NCI-H1694 treated with DMSO at 0.1 percent for 48 hours (cell line): ENCODE data around the gene PBX3.
A peak's percentile ranks its signal among the peaks of the same experiment; 100 is the strongest.

ENCODE experiments used
- DNase-seq: peaks from one replicate; lab custom pipeline; 2025; lab: John Stamatoyannopoulos, UW

Gene PBX3

DNA sequence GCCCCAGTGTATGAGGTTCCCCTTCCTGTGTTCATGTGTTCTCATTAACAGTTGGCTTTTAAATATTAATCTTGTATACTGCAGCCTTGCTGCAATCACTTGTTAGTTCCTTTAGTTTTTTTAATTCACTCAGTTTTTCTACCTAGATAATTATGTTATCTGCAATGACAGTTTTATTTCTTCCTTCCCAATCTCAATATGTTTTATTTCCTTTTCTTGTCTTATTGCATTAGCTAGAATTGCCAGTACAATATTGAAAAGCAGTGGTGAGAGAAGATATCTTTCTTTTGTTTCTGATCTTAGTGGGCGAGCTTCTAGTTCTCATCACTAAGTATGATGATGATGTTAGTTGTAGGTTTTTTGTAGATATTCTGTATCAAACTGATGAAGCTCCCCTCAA is 232.2 kb downstream of the PBX3 start:
- no peak for DNase-seq

DNA sequence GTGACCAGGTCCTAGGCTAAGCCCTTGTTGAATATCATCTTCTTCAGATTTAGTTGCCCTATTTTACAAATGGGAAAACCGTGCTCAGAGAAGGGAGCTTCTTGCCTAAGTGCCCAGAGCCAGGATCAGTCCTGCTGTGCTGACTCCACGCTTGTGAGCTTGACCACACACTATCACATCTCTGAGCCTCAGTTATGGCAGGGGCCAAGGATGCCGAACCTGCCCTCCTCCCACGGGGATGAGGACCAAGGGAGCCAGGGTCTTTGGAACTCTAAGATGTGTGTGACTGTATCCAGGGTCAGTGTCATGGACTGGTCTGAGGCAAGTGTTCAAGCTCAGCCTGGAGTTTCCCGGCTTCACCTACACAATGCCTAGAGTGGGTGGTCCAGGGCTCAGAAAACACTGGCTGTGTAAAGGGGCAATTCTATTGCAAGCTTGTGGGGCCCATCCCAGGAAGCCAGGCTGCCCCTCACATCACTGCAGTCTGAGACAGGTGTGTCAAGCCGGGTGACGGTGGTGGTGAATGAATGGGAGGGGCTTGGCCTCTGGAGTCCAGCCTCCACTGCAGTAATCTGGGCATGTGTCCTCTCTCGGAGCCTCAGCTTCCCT is 235.7 kb downstream of the PBX3 start:
- no peak for DNase-seq

DNA sequence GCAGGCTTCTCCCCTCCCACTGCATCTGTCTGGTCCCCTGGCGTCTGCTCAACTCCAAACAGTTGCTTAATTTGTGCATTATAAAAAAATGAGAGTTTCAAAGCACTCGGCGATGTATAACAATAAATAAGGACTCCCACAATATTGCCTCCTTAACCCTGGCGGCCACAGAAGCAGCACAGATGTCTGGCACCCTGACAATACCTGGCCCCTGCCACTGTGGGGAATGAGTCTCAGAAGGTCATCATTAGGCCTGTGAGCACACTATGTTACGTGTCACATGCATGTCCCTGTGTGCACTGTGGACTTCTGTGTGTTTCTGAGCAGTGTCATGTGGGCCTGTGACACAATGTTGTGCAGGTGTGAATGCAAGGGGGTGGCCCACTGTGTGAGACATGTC is 236.5 kb downstream of the PBX3 start:
- DNase-seq: no peak

DNA sequence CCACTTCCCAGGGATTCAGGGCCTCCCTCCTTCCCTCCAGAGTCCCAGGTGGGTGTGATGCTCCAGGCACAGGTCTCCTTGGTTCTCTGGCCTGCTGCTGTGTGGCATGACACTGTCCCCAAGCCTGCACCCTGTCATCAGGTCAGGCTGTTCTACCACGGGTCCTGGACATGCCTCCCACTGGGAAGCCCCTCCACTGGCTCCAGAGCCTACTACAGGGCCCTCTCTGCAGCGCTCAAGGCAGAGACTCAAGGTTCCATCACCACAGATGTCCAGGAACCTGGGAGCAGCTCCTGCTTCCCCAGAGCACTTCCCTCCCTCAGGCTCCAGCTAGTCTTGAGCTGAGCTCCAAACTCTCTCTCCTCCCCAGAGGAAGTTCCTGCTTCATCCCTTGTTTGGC is 237.3 kb downstream of the PBX3 start:
- no peak for DNase-seq

DNA sequence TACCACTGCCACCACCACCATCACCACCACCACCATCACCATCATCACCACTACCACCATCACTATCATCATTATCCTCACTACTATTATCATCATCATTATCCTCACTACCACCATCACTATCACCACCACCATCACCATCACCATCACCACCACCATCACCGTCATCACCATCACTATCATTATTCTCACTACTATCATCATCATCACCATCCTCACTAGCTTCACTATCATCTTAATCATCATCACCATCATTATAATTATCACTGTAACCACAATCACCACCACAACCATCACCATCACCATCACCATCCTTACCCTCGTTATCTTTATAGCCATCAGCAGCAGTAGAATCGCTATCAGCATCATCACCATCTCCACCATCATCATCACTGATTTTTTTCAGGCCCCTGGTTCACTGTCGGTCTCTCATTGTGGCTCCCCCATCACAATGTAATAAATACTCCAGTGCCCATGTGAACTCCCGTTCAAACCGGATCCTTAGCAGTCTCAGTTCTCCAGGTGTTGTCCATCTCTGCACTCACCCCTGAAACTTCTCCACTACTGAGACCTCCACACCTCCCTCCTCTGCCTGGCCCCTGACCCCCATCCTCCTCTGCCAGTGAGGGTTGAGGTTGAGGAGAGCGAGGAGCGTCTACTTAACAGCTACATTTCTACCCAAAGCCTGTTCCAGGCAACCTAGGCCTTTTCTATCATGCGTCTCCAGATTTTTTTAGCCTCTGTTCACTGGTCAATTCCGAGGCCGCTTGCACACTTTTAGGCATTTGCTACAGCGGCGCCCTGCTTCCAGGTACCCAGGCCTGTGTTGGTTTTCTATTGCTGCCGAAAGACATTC is 238.2 kb downstream of the PBX3 start:
- DNase-seq: no peak

DNA sequence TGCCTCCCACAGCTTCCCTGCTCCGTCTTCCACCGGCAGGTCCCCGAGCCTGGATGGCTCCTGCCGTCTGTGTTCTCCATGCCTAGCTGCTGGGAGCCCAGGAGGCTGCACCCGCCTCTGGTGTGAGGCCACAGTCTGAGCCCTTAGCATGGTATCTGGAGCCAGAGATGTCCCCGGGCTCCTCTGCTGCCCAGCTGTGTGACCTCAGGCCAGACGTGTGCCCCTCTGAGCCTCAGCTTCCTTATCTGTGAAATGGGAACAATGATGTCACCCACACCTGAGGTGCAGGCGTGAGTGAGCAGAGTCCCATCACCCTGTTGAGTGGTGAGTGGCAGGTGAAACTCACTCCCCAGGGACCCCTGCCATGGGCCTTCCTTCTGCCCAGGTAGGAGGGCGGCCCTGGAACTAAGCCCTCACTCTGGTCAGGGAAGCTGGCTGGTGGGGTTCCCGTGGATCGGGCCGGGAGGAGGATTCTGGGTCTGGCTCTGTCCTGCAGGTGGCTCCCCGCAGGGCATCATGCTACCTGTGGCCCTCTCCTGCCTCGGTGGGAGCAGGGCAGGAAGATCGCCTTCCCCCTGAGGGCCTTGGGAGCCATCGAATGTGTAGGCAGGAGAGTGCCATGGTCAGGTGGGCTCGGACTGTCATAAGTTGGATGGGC is 239.0 kb downstream of the PBX3 start:
- no peak for DNase-seq

DNA sequence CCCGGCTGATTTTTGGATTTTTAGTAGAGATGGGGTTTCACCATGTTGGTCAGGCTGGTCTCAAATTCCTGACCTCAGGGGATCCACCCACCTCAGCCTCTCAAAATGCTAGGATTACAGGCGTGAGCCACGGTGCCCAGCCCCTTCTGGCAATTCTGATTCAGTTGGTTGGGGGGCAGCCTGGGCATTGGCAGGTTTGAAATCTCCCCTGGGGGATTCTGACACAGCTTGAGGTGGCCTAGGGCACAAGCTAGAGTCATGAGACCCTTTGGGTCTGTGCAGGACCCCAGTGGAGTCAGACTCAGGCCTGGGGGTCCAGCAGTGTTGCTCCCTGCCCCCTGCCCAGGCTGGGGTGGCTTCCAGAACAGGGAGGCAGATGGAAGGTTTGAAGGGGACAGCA is 239.8 kb downstream of the PBX3 start:
- DNase-seq: no peak

DNA sequence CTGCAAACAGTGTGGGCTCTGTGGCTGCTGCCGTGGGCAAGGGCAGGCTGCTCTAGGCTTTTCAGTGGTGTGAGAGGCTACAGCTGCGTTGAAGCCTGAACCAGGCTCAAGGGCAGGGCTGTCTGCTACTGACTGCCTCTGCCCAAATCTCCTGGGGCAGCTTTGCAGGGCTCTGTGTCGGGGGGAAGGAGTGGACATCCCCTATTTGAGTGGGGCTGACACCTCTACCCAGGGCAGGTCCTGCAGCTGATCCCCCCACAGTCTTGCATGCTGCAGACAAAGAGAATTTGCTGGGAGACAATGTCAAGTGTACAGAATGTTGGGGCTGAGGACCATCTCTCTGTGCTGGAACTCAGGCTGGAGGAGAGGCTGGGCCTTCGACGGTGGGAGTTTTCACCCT is 240.2 kb downstream of the PBX3 start:
- DNase-seq: no peak

DNA sequence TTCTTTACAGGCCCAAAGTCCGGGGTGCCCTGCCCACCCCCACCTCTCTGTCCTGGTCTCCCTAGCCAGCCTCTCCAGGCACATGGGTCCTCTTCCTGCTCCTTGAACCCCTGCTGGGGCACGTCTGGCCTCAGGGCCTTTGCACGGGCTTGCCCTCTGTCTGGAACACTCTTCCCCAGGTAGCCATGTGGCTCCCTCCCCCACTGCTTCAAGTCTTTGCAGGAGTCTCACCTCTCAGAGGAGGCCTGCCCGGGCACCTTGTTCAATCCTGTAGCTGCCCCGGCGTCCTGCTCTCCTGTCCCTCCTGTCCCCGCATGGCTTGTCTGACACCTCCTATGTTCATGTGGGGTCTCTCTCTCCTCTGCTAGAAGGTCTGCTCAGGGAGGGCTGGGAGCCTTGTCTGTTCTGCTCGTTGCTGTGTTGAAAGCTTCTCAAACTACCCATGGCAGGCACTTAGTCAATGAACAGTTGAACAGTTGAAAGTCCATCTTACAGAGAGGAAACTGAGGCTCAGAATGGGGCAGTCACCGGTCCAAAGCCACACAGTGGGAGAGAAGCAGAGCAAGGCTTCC is 241.4 kb downstream of the PBX3 start:
- no peak for DNase-seq

DNA sequence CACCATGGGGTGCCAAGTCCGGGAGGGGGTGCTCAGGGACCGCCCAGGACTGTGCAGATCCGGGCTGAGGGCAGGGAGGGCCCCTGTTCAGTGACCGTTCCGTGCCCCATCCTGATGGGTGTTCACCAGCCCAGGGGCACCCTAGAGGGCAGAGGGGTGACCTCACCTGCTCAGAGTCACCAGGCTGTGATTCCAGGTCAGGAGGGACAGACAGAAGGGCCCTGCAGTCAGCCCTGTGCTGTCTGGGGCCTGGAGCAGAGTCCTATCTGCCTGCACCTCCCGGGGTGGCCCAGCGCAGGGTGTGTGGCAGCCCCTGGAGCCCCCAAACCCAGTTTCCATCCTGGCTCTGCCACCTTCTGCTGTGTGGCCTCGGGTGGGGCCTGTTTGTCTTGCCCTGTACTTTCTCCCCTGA is 241.9 kb downstream of the PBX3 start:
- DNase-seq: no peak

DNA sequence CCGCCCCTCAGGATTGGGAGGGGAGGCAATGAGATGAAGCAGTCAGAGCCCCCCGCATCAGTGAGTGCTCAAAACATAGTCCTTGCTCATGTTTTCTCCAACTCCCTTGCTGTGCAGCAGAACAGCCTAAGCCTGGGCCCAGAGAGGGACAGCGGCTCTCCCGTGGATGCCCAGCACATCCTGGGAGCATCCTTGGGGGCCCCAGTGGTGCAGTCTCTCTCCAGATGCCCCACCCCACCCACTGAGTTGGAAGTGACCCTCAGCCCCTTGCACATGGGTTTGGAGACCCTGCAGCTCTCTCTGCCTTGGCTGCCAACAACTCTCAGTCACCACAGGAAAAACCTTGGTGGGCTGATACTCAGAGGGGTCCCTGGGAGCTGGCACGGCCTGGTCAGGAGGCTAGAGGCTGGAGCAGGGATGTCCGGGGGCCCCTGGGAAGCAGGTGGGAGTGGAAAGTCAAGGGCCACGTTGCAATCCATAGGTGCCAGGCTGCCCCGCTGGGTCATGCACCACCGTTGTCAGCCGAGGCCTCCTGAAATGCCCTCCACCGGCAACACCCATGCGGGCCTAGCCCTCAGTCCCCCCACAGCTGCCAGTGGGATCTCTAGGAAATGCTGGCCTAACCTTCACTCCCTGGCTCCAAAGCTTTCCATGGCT is 242.5 kb downstream of the PBX3 start:
- no peak for DNase-seq

DNA sequence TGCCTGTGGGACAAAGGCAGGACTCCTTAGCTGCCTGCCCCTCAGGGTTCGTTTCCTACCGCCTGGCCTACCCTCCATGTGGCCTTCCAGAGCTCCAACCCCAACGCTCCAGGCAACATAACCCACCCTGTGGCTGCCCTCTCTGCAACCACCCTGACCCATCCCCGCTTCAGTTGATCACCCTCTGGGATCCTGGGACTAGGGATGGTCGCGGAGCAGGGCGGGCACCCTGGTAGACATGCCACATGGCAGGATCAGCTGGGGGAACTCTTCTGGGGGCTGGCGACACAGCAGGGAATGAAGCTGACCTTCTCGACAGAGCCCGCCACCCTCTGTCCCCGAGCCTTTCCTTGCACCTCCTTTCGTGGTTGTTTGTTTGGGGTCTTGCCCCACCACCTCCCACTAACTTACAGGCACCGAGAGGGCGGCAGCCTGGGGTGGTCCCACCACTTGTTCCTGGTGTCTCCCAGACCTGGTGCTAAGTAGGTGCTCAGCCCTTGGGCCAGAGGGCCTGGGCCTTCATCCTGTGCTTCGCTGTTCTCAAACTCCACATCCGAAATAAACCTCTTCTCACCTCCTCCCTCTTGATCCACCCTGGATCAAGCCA is 243.1 kb downstream of the PBX3 start:
- no peak for DNase-seq

DNA sequence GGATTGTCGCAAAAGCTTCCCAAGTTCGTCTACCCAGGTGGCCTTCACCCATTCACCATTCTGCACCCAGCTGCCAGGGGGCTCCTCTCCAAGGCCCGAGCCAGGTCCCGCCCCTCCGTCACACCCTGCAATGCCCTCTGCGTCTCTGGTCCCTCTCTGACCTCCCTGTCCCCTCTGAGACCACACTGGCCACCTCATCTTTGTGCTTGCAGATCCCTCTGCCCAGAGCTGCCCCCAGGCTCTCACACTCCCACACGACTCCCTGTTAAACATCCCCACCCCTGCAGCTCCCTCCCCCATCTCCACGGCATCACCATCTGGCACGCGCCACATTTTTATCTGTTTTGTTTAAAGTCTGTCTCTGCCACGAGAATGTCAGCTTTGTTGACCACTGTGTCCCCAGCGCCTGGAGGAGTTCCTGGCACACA is 243.6 kb downstream of the PBX3 start:
- peak; percentile 39 for DNase-seq

DNA sequence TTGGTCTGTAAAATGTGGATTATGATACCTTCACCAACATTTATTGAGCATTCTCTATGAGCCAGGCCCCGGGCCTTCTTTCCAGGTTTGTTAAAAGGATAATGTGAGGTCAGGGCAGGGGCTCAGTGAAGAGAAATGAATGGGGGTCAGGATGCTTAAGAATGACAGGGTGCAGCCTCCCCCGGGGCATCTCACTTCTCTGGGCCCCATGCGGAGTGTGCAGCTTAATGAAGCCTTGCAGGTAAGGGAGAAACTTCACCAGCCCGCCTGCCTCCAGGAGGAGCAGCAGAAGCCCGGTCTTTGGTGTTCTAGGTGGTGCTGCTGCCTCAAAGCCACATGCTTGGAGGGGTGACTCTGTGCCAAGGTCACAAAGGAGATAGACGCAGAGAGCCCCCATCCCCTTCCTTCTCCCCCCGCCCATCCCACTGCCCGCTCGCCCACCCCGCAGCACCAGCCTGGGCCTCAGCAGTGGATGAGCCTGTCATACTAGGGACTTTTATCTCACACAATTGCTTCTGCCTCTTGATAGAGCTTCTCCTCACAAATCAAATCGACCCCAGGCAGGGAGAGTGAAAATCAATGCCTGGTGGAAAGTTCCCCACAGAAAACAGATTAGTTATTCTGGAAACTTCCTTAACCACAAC is 244.8 kb downstream of the PBX3 start:
- no peak for DNase-seq

DNA sequence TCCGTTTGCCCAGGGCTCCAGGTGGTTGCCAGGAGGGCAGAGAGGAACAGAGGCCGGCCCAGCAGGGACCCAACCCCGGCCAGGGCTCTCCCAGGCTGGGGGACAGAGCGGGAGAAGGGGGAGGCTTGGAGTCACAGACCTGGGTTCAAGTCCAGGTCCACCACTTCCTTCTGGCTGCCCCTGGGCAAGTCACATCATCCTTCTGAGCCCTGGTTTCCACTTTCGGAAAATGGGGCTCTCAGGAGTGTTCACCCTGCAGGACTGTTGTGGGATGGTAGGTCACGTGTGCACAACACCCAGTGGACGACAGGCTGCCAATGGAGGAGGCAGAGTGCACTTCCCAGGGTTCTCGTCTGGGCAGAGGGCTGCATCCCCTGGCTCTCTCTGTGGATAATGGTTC is 245.4 kb downstream of the PBX3 start:
- no peak for DNase-seq

DNA sequence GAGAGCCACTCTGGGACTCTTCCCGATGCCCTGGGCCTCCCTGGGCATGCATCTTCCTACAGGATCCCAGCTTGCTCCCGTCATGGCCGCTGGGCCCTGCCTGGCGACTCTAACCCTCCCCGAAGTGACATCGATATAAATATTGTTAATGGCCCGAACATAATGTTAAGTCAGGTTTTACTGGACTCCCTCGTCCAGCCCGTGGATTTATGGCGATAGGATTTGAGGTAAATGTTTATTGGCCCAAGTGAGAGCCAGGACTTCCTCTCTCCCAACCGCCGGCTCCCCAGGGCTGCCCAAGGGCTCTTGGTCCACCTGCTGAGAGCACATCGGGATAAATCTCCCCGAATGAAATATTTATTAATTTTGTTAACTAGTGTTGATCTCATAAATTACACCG is 246.3 kb downstream of the PBX3 start:
- DNase-seq: no peak

DNA sequence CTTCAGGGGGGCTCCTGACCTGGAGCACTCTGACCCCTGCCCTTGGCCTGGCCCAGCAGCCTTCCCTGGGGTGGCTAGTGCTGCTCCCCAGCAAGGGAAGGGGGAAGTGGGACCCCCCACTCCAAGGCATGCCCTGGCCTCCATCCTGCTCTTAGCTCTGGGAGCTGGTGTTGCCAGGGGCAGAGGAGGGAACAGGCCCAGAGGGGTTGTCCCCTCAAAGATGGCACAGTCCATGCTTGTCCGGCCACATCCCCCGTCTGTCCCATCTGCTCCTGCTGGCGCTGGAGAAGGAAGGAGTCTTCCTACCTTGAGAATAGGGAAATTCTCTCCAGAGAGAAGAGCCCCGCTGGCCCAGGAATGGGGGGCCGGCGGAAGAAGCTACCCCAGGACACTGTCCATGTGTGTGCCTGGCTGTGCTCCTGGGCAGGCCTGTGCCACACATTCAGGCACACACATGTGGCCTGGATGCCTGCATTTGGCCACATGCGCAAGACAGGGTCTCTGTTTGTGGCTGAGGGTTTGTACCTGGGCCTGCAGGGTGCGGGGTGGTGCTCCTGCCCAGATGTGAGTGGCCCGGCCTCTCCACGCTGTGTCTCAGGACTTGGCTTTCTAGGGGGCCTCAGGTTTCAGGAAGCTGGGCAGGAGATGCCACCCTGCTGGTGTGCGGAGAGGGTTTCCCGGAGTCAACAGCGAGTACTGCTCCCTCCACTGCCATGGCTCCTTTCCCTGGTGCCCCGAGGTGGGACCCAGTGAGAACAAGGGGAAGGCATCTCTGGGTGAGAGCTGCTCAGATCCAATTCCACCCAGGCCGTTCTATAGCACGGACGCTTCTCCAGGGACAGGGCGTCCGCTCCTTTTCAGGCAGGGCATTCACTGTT is 247.1 kb downstream of the PBX3 start:
- DNase-seq: no peak

DNA sequence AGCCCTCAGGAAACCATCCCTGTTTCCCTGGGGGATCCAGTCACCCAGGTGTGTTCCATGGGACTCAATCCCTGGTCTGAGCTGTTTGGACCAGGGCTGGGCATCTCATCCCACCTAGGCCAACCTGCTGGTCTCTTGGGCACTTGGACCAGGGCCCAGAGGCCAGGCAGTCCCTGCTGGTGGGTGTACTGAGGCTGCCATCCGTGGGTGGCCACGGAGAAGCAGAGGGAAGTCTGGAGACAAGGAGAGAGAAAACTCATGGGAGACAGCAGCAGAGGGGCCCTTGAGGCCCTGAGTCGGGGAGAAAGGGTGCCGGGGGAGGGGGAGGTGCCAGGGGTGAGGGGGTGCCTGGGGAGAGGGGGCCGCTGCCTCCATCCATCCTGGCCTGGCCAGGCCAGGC is 247.8 kb downstream of the PBX3 start:
- DNase-seq: no peak

DNA sequence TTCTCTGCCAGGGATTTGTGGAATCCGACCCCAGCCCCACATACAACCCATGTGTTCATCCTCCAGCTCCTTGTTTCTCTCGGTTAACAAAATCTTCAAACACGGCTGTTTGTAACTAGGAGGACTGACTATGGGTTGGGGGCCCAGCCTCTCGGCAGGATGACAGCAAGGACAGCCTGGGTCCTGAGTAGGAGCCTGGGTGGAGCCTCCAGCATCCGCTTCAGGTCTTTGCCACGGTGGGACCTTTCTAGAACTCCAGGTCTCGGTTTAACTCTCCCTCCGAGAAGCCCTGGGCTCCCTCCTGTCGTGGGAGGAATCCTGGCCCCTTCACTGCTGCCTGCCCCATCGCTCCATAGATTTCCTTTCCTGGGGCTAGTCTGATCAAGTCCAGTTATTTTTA is 248.5 kb downstream of the PBX3 start:
- DNase-seq: no peak

DNA sequence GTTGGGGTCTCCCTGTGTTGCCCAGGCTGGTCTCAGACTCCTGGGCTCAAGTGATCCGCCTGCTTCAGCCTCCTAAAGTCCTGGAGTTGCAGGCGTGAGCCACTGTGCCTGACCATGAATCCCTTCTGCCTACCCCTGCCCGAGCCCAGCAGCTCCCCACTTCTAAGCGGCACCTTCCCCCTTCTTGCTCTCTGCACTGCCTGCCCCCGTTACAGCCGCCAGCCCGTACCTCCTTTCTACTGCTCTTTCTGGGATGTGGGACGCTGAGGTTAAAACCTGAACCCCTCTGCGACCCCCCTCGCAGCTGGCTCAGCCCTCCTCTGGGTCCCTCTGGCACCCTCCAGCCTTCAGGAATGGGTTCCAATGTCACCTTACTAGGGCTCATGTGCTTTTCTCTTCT is 249.6 kb downstream of the PBX3 start:
- DNase-seq: no peak
